Measurements from ENCODE around the gene DOP1A. TPM values are rescaled to one million over a fixed set of nuclear protein-coding genes. Genes with fewer than 3 reads are reported as not detected.

DOP1A gene
- total and polyA plus RNA-seq, 2 of the 4 experiments (the other 2 are of a cell fraction), result 6.0 to 32.4 TPM

- dilution Hi-C loops (cut with HindIII; ENCODE audit: low sequenced_read_pairs, unreplicated experiment) (loop anchor here (25.0 kb wide), 1 partner anchor 450 kb away; the partner anchor contains the start of gene PRSS35), in situ Hi-C loops (cut with MboI; ENCODE audit: low sequenced_read_pairs) (loop anchor here (25.0 kb wide), 1 partner anchor 700 kb away; the partner anchor contains the start of gene TPBG), intact Hi-C loops (cut with micrococcal nuclease) (no loop called here)
- Histone ChIP-seq H3K4me3 (ENCODE audit: insufficient read depth, low read depth, low read length) (no peak overlapping the region), H3K36me3 (ENCODE audit: control insufficient read depth, insufficient read depth, low read length) (no peaks in the 10 kb centered on the region), H4K8ac (ENCODE audit: low read depth in 2 of 2, low read length in 2 of 2) (no peak overlapping the region), H3K79me1 (ENCODE audit: low read depth in 1 of 2, low read length in 2 of 2) (peaks cover 17 to 25% of the 10 kb centered on the region in 2 experiments), H2AK5ac (ENCODE audit: low read depth, low read length) (no peak overlapping the region), H3K9me1 (ENCODE audit: insufficient read depth, low read length) (no peaks in the 10 kb centered on the region), H3K4me2 (ENCODE audit: low read depth, low read length) (peak overlapping the region; percentile 41; the same call in 1 of the 2 replicates), H3K23ac (ENCODE audit: low read depth, low read length) (no peak overlapping the region), H3K9me3 (ENCODE audit: control insufficient read depth, insufficient read depth, low read length) (no peaks in the 10 kb centered on the region), H4K91ac (ENCODE audit: insufficient read depth, low read depth, low read length) (no peak overlapping the region), H3K27ac (ENCODE audit: insufficient read depth, low read length) (no peak overlapping the region), H3K18ac (ENCODE audit: low read depth, low read length) (no peak overlapping the region), H3K9ac (ENCODE audit: low read depth, low read length) (no peak overlapping the region), H3K4me1 (ENCODE audit: control insufficient read depth, insufficient read depth, low read length) (peaks cover 2% of the 10 kb centered on the region; the same call in 1 of the 2 replicates), H2AK9ac (replicated peaks; ENCODE audit: low read depth, low read length, poor library complexity) (no peak overlapping the region), H3K4ac (ENCODE audit: low read depth, low read length) (no peak overlapping the region), H2BK20ac (ENCODE audit: low read depth, low read length) (no peak overlapping the region), H4K20me1 (ENCODE audit: insufficient read depth, low read length) (no peaks in the 10 kb centered on the region), H4K5ac (ENCODE audit: low read depth, low read length) (no peak overlapping the region), H3K56ac (ENCODE audit: extremely low read depth, insufficient read depth, low read length) (no peak overlapping the region), H2BK5ac (ENCODE audit: low read depth, low read length, poor library complexity, severe bottlenecking) (no peak overlapping the region), H3K27me3 (ENCODE audit: control insufficient read depth, insufficient read depth, low read length) (no peaks in the 10 kb centered on the region), H2BK15ac (ENCODE audit: low read depth, low read length) (no peak overlapping the region), H2AFZ (replicated peaks; ENCODE audit: low read length, poor library complexity) (no peak overlapping the region), H2BK120ac (ENCODE audit: low read depth, low read length) (no peak overlapping the region), H3K14ac (replicated peaks; ENCODE audit: low read depth, low read length) (no peak overlapping the region)
- no CpG with 5 or more reads among the region's 1 CpG for WGBS, 2 experiments (ENCODE audit: extremely low coverage in 2 of 2, insufficient read length in 1 of 2)
- ChIA-PET CTCF (no interaction called here), POLR2A (ENCODE audit: unreplicated experiment) (no interaction called here)
- DNase-seq (peak; percentile 67), ATAC-seq (ENCODE audit: low read depth) (peak; percentile 56)
- TF ChIP-seq CEBPB (IDR thresholded peaks at IDR 0.05; ENCODE audit: low read depth, low read length), result peak; percentile 52; the same call in 1 of the 2 replicates
- no peak for TF ChIP-seq RFX5 (IDR thresholded peaks at IDR 0.05; ENCODE audit: low read depth, low read length)
- no TSS peak for BruUV-seq (replicated peaks)
These were observed 5.2 kb upstream of the DOP1A start for GRCh38 chr6:83062225-83062624.

Data from IMR-90 (cell line).